Skeletal muscle cell (primary cell): ENCODE results near the gene PTPN5.
"Not testable (repeated sequence)": the region's sequence is repeated elsewhere in the genome, so short reads cannot be mapped to it uniquely, and the experiment has no call there.

Experiments
- DNase-seq: peaks from one replicate; pipeline ENCODE4 v3.0.0-alpha.2; 2010; ENCODE audit warnings: low read depth
- H3K4me3 ChIP-seq: 2 replicates; pipeline ENCODE4 v1.5.1; 2011; ENCODE audit warnings: low read depth, mild to moderate bottlenecking, control low read depth, low read length, moderate library complexity

PTPN5 gene

DNA sequence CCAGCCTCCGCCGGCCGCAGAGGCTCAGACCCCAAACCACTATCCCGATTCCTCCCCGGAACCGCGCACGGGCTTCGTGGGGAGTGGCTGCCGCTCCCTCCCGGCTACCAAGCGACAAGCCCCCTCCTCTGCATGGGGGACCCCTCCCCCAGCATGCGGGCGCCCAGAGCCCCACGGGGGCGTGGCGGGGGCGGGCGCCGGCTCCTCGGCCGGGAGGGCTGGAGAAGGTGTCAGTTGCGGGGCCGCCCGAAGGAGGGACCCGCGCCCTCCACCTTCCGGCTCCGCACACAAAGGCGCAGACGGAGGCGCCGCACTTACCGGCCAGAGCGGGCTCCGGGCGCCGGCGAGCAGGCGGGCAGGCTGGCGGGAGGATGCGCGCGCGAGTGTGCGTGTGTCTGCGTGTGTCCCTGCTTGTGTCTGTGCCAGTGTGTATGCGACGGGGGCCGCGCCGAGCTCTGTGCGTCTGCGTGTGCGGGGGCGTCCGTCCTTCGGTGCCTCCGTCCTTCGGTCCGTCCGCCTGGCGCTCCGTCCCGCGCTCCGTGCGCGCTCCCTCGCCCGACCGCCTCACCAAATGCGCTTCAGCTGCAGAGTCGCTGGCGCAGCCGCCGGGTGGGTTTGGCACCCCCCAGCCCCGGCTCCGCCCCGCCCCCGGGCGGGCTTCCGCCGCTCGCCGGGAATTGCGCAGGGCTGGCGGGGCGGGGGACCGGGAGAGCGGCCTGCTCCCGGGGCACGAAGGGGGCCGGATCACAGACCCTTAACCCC is at the start of gene PTPN5:
PTPN5 (minus strand) TSS at position 592 of the 762 bp plus-strand sequence. CDS start 19,840 bp downstream, outside the sequence.
- peak within 1 kb of the TSS; percentile 33 for H3K4me3 ChIP-seq

DNA sequence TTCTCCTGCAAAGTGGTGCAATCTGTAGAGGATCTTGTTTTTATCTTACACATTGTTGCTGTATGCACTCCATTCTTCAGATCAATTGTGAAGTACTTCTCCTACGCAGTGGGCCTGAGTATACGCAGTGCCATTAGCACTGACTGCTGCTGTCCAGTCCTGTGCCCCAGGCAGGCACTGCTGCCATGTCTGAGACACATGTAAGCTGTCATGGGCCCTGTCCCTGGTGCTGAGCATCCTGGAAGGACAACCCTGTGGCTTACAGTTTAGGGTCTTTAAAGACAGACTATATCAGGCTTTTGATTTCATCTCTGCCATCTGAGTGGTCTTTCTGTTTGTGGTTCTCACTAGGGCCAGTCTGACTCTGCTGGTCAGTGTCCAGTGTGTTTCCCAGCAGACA is 44.8 kb upstream of the PTPN5 start:
- no peak overlapping the region for H3K4me3 ChIP-seq
- DNase-seq: no peak

More for the DNA sequence above, at the start of gene PTPN5:
- DNase-seq: no peak

DNA sequence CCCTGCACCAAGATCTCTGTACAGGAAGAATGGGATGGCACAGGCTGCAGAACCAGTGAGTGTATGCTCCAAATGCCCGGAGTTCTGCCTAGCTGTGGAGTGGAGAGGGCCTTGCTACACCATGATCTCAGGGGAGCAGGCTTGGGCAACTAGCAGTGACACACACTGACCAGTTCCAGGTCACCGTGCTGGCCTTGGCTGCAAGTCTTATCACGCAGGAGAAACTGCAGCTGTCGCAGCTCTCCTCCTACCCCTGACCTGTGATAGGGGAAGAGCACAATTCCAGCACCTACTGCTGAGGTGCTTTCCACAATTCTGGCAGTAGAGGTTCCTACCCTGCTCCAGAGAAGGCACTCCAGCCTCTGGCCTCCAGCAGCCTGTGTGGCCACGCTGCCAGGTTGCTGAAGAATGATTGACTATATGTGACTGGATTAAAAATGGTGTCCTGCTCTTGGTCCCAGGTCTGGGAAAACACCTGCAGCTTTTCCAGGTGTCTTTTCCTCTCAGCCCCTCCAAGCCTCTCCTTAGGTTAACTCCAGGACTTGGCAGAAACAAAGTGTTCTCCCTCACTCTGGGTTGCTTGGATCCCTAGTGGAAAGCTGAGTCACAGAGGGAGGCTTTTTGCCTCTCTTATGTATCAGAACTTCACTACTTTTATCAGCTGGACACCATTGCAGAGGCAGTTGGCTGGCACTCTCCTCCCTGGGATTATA is 43.3 kb upstream of the PTPN5 start:
- DNase-seq: no peak
- no peak overlapping the region for H3K4me3 ChIP-seq

DNA sequence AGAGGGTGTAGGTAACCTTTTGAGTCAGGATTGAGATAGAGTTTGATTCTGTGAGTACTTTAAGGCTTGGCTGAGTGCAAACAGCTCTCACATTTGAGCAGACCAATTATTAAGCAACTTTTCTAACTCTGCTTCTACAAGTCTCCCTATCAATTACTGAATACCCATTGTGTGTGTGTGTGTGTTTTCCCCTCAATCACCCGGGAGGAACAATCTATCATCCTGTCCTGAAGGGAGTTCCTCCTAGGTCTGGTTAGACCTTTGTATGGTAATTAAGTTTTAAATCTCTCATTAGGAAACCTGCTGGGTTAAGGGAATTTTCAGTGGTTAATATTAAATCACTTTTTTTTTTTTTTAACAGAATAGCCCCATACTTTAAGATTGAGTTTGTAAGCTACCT is 28.6 kb upstream of the PTPN5 start:
- not testable (repeated sequence) for H3K4me3 ChIP-seq, DNase-seq

DNA sequence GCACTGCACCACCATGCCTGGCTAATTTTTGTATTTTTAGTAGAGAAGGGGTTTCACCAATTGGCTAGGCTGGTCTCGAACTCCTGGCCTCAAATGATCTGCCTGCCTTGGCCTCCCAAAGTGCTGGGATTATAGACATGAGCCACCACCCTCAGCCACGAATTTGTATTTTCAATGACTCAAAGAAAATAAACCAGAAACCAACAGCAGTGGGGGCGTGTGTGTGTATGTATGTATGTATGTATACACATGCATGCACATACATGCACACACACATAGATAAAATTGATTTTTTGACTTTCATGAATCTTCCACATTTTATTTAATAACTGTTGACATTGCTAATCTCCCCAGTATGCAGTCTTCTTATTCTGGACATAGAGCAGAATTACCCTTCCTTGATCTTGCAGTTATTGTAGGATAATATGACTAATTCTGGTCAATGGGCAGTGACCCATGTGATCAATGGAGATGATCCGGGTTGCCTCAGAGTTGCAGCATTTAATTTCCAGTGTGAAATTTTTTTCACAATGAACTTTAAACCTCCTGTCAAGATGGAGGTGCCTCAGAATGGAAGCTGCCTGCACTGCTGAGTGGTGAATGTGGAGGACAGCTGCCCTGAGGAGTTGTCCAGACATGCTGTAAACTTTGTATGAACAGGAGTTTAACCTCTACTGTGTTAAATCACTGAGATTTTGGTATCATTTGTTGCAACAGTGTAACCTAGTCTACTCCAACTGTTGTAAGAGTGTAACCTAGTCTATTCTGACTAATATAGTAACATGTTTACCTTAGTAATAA is 12.8 kb upstream of the PTPN5 start:
- H3K4me3 ChIP-seq: no peak overlapping the region
- no peak for DNase-seq

DNA sequence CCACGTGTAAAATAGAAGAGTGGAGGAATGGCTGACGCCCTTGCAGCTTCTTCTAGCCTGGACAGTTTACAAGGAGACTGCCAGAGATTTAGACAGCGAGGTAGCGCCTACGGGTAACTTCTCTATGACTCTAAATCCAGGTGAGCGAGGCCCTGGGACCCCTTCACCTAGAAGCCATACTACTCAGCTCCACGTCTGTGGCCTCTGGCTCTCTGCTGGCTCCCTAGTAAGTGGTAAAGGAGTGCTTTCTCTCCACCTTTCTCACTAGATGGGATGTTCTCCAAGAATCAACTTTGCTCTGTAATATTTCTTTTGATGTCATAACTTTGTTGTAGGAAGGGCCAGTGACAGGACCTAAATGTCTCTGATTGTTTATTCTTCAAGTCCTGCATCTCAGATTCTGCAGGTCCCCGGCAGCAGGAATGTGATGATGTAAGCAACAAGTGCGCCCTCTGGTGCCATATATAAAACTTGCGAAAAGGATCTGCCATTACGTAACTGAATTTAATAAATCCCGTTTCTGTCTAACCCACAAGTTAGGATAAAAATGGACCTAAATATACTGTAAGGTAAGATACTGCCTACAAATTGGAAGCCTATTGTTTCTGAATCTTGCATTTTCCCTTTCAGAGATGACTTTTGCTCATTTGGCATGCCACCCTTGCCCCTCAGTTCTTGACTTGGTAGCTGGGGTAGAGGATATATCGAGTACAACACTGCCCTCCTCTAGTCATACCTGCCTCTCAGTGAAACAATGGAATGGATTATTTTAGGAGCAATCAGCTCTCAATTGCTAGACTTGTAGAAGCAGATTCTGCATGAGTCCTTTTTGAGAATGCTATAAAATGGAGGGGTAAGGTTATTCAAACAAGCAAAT is 11.0 kb upstream of the PTPN5 start:
- peak; percentile 30 for DNase-seq
- no peak overlapping the region for H3K4me3 ChIP-seq

DNA sequence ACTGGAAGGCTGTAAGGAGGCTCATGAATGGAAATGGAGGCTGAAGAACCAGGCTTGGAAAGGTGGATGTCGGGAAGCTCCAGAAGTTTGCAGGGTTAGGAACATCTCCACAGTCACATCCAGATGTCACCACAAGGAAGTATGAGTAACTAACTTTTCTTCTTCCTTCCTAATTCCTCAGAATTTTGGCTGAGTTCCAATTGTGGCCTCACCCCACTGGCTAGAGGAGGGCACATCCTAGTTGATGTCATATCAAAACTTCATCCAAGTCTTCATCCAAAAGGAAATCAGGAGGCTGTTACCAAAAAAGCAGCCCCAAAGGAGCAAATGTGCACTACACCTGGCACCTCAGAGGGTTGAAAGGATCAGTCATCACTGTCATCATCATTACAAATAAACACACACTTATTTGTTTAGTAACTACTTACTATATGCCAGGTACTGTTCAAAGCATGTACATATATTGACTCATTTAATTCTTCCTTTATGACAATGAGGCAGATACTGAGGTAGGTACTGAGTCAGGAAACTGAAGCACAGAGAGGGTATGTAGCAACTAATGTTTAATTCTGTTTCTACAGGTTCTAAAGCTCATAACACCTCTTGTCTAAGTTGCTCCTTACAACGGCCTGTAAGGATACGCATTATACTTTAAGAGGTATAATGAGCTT is 7.3 kb upstream of the PTPN5 start:
- H3K4me3 ChIP-seq: no peak overlapping the region
- no peak for DNase-seq

DNA sequence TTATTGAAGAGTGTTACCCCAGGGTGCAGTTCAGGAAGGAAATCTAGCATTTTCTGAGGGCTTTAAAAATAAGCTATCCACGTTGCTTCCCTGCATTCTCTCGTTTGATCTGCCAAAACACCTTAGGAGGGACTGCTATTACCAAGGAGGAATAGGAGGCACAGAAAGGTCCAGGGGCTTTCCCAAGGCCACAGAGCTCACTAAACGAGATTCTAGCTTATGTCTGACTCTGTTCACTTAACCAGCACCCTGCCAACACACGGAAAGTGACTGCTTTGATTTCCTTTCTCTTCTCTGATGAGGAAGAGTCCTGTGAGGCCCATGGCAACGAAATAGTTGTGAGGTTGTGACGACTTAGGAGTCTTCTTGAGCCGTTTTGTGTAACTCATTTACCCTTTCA is 3.4 kb upstream of the PTPN5 start:
- no peak overlapping the region for H3K4me3 ChIP-seq
- DNase-seq: no peak

DNA sequence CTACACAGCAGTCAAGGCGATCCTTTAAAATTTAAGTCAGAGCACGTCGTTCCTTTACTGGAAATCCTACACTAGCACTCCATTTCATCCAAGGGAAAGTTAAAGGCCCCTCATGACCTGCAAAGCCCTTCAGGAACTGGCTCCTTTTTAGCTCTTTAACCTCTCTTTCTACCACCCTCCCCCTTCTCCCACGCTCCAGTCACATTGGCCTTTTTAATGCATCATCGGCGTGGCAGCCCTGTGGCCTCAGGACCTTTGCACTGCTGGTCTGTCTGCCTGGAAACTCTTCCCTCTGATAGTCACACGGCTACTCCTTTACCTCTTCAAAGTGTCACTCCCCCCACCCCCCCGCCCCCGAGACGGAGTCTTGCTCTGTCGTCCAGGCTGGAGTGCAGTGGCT is 1.2 kb upstream of the PTPN5 start:
- DNase-seq: no peak
- no peak overlapping the region for H3K4me3 ChIP-seq

DNA sequence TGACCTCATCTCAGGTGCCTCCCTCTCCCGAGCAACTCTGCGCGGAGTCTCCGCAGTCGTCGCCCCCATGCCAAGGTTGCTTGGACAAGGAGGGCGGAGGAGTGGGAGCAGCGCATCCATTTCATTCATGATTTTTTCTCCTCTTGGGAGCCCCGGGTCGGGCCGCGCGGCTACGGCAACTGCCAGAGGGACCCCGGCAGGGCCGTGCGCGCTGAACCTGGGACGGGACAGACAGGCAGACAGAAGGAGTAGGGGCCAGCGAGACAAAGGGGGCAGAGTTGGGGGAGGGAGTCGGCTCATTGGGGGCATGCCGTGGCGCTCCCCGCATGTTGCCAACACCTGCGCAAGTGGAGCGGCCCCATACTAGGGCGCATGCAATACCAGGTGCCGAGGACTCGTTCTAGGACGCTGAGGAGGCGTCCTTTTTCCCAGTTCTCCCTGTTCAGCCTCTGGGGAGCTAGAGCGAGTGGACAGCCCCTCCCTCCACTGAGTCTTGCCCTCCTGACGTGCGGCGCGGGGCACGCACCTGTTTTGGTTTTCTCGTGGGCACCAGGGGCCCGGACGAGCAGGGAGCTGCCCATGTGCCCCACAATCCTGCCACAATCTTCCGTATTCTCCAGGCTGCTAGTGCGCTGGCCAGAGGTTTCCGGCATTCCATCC is 501 bp upstream of the PTPN5 start:
- peak overlapping the region; percentile 33 for H3K4me3 ChIP-seq
- DNase-seq: no peak

DNA sequence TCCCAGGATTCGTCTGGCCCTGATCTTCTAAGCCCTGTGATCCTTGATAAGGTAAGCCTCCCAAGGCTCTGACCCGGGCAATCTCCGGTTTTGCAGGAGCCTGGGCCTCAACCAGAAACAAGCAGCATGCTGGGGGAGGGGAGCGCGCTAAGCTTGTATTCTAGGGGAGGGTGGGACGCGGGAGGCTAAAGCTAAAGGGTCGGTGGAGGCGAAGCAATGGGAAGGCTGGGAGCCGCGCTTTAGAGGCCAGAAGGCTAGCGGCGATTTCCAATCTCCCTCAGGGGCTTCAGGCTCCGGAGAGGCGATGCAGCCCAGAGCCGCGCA is 753 bp downstream of the PTPN5 start:
- no peak for DNase-seq
- H3K4me3 ChIP-seq: no peak overlapping the region

DNA sequence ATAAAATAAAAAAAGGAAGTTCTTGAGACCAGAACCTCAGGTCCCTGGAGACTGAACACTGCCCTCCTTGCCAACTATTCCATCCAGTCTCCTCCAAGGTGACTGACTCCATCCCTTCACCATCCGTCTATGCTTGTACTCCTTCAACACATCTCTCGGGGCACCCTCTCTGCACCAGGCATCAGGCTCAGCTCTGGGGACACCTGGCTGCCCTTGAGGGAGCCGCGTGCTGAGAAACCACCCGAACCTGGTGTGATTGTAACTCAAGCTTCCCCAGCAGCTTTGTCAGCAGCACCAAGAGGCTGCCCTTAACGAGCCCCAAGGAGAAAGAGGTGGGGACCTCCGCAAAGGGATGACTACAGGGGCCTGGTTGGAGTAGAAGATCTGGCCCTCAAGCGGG is 1.7 kb downstream of the PTPN5 start:
- DNase-seq: no peak
- H3K4me3 ChIP-seq: no peak overlapping the region

DNA sequence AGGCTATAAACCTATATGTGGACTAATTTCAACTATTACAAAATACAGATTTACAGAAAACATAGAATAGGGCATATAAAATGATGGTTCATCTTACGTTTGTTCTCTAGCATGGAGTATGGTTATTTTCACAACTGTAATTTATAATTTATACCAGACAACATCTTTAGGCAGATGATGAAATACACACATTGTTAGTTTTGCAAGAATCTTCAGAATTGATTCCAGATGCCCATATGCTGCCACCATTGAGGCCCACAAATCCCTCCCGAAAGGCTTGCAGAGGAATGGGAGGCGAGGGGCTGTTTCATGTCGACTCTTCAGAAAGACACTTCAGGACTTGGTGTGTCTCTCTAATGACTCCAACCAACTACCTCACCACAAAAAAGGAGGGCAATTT is 6.2 kb downstream of the PTPN5 start:
- no peak for DNase-seq
- H3K4me3 ChIP-seq: no peak overlapping the region

DNA sequence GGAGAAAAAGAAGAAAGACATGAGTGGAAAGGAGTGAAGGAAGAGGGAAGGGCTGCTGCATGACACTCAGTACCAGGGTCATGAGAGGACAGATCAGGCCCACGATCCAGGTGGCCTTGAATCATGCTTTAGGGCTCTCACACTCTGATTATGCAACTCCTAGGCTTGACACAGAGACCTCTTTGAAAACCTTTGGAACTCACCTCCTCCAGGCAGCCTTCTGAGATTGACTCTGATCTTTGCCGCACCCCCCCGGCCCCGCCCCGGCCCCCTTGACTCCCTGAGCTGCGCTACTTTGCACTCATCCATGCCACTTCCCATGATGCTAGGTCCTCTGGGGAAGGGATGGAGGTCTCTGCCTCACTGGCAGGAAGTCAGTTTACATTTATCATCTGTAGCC is 10.7 kb downstream of the PTPN5 start:
- no peak overlapping the region for H3K4me3 ChIP-seq
- DNase-seq: no peak

DNA sequence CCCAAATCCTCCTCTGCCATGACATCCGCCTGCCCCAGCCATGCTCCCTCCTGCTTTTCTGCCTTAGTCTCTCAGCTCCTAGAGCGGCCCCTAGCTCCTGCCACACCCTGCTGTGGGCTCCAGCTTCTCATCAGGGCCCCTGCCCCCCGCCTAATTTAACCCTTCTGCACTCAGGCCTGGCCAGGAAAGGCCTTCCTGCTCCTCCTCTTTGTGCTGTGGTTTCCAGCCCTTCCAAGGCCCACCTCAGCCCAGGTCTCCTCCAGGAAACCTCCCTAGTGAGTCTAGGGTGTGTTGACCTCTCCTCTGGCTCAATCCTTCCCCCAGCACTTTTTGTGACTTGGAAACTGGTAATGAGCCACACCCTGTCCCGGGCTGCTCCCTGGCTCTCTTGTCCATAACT is 11.3 kb downstream of the PTPN5 start:
- H3K4me3 ChIP-seq: no peak overlapping the region
- no peak for DNase-seq

DNA sequence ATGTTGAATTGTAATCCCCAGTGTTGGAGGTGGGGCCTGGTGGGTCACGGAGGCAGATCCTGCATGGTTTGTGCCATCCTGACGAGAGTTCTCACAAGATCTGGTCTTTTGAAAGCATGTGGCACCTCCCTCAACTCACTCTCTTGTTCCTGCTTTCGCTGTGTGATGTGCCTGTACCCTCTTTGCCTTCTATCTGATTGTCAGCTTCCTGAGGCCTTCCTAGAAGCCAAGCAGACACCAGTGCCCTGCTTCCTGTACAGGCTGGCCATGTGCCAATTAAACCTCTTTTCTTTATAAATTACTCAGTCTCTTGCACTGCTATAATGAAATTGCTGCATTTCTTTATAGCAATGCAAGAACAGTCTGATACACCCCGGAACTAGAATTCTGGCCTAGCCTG is 13.1 kb downstream of the PTPN5 start:
- DNase-seq: no peak
- H3K4me3 ChIP-seq: no peak overlapping the region

DNA sequence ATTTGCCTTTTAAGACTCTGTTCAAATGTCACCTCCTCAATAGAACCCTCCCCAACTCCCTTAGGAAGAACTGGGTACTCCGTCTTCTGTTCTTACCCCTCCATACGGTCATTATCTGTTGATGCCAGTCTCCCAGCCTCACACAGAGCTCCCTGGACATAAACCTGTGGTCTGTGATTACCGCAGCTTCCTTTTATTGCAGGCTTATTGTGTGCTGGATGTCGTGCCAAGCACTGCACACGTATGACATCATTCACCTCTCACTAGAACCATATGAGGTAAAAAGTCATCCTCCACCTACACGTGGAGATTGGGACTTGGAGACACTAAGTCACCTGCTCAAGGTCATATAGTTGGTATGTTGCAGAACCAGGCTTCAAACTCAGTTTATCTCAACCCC is 15.3 kb downstream of the PTPN5 start:
- no peak for DNase-seq

DNA sequence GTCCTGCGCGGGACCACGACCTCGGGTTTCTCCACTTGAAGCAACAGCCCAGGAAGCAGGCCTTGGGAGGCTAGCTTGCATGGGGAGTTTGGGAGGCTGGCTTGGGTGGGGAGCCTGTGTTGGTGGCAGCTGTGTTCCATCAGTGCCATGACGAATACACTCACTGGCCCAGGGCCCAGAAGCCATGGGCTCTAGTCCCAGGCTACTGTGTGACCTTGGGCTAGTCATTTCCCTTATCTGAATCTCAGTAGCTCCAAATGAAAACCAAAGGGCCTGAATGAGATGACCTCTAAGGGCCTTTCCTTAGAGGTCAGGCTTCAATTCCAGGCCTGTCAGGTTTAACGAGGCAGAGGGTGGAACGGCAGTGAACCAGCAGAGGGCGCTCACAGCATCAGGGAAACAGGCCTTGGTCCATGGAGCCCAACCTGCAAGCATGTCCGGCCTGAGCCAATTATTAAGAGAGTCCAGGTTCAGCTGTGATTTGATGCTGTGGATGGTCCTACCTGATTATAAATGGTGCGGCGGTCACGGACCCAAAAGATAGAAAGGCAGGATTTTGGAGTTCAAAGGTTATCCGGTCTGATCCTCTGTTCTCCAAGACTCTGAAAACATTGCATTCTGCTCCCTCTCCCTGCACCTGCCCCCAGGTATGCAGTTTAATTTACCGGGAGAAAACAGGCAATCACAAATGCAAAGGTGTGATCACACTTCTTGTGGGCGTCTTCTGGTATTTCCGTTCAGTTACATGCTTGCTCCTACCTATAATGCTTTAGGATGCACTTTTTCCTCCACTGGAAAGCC is 15.9 kb downstream of the PTPN5 start:
- no peak overlapping the region for H3K4me3 ChIP-seq
- no peak for DNase-seq

More for the DNA sequence above, 15.3 kb downstream of the PTPN5 start:
- no peak overlapping the region for H3K4me3 ChIP-seq
